GM04503 (cell line): ENCODE results near the gene CHST5.
"Not testable (repeated sequence)": the region's sequence is repeated elsewhere in the genome, so short reads cannot be mapped to it uniquely, and the experiment has no call there.

Source experiments
- DNase-seq: peaks from one replicate; pipeline ENCODE4 v3.0.0-alpha.2; 2012; ENCODE audit warnings: low read depth

Gene CHST5

DNA sequence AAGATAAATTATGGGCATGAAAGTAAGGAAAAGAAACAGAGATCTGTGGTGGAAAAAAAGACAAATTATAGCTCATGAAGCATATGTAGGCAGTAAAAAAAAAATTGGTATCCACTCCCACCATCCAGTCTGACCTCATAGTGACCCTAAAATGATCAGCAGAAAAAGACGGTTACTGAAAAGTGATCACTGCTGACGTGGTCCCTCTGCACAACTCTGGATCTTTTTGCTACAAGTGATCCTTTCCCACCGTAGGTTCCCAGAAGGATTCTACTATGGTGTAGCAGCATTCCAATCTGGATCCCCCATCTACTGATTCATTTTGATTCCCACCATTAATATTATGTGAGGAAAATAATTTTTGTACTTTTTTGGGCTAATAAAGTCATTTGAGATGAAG lies 29.8 kb downstream of the CHST5 start:
- DNase-seq = no peak

DNA sequence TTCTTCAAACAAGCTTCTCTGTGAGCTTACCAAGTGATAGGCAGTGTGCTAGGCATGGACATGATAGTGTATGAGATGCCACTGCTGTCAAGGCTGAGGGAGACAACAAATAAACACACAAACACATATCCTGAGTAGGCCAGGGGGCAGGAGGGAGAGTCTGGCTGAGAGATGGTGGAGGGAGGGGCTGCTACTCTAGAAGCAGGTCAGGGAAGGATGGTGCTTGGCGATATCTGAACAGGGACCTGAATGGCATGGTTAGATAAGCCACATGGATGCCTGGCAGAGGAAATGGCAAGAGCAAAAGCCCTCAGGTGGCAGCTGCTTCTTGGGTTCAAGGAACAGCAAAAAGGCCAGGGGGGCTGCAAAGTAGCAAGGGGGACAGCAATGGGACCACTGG lies 32.1 kb downstream of the CHST5 start:
- no peak for DNase-seq

DNA sequence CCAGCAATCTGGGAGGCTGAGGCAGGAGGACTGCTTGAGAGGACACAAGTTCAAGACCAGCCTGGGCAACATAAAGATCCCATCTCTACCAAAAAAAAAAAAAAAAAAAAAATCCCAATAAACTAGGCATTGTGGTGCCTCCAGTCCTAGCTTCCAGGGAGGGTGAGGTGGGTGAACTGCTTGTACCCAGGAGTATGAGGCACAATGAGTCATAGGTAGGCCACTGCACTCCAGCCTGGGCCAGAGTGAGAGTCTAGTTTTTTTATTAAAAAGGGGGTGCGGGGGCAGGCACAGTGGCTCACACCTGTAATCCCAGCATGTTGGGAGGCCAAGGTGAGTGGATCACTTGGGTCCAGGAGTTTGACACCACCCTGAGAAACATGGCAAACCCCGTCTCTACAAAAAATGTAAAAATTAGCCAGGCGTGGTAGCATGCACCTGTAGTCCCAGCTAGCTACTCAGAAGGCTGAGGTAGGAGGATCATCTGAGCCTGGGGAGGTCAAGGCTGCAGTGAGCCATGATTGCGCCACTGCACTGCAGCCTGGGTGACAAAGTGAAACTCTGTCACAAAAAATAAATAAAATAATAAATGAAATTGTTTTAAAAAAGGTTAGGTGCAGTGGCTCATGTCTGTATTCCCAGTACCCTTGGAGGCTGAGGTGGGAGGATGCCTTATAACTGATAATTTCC lies 32.8 kb downstream of the CHST5 start:
- no peak for DNase-seq

DNA sequence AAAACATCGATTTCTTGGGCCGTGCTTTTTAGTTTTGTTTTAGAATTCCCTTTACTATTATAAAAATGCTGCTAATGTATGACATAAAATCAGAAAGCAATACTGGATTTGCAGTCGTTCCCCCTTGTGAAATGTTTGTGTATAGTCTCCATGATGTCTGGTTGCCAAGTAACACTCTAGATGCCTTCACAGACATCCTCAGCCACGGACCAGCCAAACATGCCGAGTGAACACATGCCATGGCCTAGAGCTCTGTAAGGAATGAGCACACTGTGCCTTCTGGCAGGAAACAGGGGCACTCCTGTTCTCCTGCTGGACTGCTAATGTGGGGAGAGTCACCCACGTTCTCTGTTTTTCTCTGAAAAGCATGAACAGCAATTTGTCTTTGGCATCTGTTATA lies 34.1 kb downstream of the CHST5 start:
- DNase-seq = peak; percentile 37

DNA sequence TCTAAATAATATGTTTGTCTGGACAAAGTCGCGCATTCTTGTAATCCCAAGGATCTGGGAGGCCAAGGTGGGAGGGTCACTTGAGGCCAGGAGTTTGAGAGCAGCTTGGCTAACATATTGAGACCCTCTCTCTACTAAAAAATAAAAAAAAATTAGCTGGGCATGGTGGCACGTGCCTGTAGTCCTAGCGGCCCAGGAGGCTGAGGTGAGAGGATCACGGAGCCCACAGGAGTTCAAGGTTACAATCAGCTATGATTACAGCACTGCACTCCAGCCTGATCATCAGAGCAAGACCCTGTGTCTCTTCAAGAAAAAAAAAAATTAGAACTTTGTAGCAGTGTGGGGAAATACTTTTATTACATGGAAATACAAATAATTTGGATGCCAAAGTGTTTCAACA lies 34.5 kb downstream of the CHST5 start:
- no peak for DNase-seq

DNA sequence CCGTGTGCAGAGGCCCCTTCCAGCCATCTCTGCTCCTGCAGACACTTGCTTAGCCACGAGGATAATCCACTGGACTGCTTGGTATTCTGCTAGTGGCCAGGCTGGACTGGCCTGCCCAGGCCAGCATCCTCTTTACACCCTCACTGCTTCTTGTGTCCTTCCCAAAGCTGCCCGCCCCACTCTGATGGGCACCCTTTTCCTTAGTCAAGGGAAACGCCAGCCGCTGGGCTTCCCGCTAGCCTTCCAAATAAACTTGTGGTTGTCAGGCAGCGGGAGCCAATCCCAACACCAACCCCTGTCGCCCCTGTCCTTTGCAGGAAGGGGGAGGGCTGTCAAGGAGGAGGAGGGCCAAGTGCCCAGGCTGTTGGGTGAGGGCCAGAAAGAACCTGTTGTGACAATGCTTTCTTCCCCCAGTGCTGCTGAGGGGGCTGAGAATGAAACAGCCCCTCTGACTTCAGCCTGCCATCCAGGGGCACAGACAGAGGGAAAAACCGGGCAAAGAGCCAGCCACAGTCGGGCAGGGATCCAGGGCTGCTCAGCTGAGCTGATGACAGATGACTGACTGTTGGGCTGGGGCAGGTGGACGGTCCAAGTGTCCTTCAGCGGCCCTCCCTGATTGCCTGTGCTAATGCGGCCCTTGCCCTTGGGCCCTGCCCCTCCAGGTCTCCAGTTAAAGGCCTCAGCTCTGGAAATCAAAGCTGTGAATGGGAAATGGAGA lies 37.1 kb downstream of the CHST5 start:
- DNase-seq = not testable (repeated sequence)

DNA sequence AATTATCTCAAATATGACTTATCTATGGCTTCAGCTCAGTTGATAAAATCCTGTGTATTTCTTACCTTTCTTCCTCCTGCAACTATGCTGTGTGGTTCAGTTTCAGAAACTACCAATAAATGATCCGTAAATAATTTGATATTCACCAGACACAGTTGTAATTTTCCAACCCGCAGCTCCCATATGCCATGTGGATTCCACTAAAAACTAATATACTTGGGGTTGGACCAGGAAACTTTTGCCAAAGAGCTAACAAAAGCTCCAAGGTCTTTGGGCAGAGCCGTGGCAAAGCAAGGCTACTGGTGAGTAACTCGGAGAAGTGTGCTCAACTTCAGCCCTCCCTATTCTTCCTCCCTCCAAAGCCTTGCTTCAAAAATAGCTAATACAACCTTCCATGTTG lies 38.4 kb downstream of the CHST5 start:
- DNase-seq = no peak

DNA sequence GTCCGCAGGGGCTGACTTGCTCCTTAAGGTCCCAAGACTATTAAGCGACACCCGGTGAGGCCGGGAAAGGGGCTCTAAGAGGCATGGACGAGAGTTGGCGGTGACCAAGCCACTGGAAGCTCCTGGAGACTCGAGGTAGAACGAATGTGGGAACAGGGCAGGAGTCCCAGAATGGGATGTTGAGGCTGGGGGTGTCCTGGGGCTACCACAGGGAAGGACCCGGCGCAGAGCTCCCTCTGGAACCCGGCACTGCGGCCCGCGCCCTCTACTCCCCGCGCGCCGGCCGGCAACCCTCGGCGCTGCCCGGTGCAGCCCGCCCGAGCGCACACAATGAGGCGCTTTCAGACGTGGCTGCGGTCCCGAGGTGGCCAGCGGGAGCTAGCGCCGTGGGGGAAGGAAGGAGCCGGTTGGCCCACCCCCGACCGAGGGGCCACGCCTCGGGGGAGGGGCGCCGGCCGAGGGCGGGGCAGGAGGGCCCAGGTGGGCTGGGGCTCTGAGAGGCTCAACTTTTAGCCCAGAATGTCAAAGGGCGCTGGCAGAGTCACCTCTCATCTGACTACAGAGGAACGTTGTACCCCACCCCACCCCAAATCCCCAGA lies 40.7 kb downstream of the CHST5 start, which contains the start of gene CHST6:
Gene CHST6 (minus strand): TSS at position 366 of the 599 bp plus-strand sequence. CDS start 15,613 bp downstream, outside the sequence.
- no peak for DNase-seq

DNA sequence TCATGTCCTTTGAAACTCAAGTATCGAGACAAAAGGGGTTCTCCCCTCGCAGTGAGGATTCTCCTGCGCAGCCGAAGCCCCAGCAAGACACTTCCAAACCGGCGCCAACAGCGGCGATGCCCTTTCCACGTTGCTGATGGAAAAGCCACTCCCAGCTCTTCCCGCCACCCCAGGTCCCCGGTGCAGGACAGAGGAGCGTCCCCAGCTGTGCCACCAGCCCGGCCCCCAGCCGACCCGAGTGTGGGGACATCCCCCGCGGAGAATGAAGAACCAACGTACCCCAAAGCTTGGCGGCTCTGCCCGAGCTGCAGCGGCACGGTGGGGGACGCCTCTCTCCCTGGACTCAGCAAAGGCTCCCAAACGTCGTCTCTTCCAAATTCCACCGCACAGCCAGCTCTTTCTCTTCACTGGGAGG lies 41.2 kb downstream of the CHST5 start:
- no peak for DNase-seq

DNA sequence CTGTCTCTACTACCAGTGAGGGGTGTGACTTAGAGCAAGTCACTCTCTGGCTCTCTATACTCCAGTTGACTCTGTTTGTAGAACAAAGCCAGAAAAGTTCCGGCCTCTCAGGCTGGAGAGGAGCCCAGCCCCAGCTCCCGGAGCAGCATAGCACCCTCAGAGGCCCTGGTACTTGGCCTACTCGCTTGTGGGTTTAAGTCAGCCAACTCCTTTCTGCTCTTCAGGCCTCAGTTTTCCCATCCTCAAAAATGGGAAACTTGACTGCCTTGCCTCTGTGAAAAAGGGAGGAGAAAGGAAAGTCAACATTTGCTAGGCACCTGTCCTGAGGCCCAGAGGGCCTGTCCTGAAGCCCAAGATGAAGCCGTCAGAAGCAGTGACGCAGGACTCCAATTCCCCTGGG lies 41.7 kb downstream of the CHST5 start:
- DNase-seq = no peak

DNA sequence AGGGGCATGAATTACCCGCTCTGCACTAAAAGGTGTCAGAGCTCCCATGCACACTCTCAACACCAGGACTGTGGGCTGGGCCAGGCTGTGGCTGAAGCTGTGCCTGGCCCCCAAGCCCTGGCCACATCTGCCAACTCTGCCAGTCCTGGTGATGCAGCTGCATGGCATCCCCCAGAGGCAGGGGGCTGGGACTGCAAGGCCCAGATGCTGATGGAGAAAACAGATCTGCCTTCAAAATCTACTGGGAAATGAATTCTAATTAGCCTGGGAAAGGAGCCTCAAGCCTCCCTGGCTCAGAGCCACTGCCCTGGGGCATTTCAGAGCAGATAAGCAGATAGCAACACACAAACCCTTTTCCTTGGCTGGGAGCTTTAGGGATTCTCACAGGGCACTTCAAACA lies 44.0 kb downstream of the CHST5 start:
- no peak for DNase-seq

DNA sequence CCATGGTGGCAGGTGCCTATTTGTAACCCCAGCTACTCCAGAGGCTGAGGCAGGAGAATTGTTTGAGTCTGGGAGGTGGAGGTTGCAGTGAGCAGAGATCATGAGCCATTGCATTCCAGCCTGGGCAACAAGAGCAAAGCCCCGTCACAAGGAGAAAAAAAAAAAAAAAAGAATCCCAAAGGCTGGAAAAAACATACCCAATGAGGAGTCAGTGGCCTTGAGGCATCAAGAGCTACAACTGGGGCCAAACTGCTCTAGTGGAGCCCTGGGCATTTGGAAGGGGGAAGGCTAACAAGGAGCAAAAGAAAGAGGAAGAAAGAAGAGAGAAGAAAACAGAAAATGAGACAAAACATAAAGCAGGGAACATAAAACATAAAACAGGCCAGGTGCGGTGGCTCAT lies 47.6 kb downstream of the CHST5 start:
- DNase-seq = no peak

DNA sequence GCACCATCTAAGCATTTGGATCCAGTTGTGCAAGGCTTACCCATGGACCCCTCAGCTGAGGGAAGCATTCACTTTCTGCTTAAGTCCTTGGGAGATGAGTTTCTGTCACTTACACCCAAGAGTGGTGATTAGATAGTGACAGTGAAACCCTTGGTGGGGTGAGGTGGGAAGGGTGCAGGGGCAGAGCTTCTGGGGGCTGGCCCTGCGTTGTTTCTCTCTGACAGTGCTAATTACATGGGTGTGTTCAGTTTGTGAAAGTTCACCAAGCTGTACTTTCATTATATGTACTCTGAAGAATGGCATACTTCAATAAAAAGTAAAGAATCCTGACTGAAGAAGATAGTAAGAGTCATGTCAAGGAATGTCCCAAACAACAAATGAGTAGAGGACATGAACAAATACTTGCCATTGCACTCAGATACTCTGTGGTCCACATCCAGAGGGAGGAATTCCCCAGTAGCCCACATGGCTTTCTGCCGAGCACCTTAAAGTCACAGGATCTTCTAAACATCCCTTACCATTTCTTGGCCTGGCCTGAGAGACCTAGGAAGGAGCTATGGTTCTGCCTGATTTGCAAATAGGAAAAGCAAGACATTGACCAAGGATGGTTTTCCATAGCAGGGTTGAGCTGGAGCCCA lies 49.1 kb downstream of the CHST5 start:
- no peak for DNase-seq

DNA sequence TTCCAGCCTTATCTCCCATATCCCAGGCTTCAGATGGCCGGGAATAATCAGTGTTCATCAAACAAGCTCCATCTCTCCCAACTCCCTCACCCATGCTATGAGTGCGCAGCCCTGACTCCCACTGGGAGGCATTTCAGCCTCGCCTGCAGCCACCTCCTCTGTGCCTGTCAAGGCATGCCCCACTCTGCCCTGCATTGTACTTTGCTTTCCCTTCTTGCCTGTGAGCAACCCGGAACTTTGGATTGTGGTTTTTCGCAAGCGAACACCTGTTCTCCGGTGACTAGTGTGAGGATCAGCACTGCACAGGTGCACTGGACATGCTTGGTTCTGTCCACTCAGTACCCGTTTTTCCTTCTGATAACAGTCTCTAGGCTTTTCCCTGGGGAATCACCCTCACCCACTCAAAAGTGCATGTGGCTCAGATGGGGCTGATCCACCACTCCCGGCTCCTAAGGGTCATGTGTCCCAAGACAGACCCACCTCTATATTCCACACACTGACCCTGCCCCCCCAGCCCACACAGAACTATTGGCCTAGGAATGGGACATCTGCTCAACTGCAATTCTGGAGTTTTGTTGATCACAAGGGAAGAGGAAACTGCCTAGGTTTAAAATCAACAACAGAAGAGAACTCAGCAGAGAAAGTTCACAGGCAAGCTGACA lies 49.8 kb downstream of the CHST5 start:
- no peak for DNase-seq

DNA sequence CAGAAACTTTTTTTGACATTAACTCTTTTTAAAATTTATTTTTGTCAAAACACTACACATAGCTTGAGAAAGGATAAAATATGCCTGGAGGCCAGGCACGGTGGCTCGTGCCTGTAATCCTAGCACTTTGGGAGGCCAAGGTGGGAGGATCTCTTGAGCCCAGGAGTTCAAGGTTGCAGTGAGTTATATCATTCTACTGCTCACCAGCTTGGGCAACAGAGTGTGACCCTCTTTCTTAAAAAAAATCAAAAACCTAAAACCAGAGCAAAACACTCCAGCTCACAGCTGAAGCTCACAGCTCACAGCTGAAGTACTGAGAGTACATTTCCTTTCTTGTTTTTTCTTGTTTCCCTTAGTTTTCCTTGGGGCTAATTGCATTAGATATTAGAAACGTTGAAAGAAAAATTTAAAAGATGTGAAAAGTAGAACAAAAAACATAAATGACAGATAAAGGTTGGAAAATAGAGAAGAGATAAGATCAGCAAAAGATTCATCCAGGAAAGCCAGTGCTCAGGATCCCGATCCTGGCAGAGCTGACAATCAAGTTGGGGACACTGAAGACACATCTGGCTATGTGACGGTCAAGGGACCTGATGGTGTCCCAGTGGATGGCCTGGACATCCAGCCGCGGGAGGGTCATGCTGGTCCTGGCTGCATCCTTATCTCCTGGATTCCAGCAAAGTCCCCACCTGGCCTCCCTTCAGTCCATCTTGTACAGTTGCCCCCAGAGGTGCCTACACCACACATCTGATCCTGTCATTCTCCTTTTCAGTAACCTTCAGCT lies 50.5 kb downstream of the CHST5 start:
- DNase-seq = no peak

DNA sequence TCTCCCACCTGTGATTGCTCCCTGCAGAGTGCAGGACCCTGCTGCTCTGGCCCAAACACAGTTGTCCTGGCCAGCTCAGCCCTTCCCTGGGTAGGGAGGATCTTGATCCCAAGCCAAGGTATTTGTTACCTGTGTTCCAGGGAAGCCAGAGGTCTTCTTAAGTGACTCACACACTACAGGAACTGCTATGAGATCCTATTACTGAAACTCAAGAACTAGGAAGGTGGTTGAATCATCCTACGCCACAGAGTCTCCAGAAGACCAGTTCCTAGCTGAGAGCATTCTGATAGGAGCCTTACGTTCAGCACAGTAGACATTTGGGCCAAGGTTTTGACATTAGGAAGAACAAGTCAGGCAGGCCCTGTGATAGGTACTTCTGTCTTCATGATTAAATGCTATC lies 52.7 kb downstream of the CHST5 start:
- no peak for DNase-seq

DNA sequence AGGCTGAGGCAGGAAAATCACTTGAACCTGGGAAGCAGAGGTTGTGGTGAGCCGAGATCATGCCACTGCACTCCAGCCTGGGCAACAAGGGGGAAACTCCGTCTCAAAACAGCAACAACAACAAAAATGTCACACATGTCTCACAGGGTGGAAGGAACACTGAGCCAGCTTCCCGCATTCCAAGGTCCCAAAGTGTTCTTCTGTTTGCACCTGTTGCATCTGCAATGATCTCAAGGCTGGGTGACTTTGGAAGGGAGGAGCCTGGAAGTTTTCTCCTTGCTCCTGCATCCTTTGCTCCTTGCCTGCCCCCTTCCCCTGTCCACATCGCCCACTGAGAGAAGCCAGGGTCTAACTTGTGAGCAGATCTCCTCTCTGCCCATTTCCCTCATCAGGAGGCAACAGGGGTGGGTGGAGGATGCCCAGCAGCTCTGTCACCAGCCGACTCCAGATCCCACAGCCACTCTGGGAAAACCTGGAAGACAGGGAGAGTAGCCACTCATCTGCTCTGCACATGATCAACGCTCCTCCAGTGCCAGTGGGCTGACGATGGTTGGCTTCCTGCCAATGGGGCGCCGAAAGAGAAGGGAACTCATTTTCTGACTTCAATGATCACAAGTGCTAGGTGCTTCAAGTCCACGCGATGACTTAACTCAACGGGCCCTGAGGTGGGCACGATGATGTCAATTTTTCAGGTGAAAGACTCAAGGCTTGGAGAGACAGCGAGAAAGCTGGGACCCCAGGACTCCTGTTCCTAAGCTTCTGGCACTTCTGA lies 53.3 kb downstream of the CHST5 start:
- DNase-seq = no peak

DNA sequence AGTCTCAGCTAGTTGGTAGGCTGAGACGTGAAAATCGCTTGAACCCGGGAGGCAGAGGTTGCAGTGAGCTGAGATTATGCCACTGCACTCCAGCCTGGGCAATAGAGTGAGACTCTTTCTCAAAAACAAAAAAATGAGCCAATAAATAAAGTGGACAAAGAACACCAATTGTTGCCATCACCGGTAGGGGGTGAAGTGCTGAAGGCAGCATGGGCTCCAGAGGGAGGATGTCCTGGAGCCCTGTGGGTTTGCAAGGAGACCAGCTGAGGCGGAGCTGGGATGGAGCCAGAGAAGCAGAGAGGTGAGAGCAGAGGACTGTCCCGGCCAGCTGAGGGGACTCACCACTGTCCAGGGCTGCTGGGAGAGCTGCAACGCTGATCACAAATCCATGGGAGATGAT lies 54.4 kb downstream of the CHST5 start:
- DNase-seq = no peak

DNA sequence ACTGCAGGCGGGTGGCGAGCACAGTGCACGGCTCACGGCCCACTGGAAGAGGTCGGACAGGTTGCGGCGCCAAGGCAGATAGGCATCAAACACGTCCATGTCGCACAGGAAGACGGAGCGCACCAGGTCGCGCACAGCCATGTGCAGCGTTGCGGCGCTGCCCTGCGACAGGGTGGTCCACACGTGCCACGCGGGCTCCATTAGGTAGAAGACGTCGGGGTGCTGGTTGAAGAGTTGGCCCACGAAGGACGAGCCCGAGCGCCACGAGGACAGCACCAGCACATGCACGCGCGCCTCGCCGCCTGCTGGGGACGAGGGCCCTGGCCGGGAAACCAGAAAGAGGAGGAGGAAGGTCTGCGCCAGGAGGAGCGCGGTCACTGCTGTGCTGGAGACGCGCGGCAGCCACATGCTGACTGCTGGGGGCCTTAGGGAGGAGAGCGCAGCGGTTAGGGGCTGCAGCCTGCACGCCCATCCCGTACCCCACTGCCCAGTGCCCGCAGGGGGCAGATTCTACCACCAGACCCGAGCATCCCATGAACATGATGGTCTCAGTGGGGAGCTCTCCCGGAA lies 56.4 kb downstream of the CHST5 start:
- no peak for DNase-seq
